Natural killer cell (primary cell): ENCODE results near the gene ZNF44. TPM values are rescaled to one million over a fixed set of nuclear protein-coding genes. Genes with fewer than 3 reads are reported as not detected.

ENCODE experiments used
- ATAC-seq, 3 donors: fragments of 150-1000 bp in 2 of 3; fragments of 200-7000 bp in 1 of 3; cut with Tn5 transposase; 1 replicate in 1 of 3; 2 replicates in 2 of 3; pipeline ENCODE4 v1.10.0; 2021; ENCODE audit warnings: mild to moderate bottlenecking in 2 of 3, moderate library complexity in 2 of 3
- DNase-seq, 2 donors: peaks; one replicate each; pipeline versions ENCODE4 v3.0.0 to v3.0.0-alpha.2; 2013 to 2021; ENCODE audit warnings: mixed read lengths in 1 of 2
- H3K27ac ChIP-seq: one replicate; pipeline ENCODE4 v1.5.1; 2013; ENCODE audit warnings: mild to moderate bottlenecking, low read length
- H3K27me3 ChIP-seq: one replicate; pipeline ENCODE4 v1.6.1; 2013; ENCODE audit warnings: low read length; ENCODE audit not compliant: control insufficient read depth, insufficient read depth
- H3K36me3 ChIP-seq: one replicate; pipeline ENCODE4 v1.6.1; 2013; ENCODE audit warnings: low read length; ENCODE audit not compliant: control insufficient read depth, insufficient read depth
- H3K4me1 ChIP-seq: one replicate; pipeline ENCODE4 v1.6.1; 2013; ENCODE audit warnings: low read length; ENCODE audit not compliant: control insufficient read depth, insufficient read depth
- H3K4me3 ChIP-seq: one replicate; pipeline ENCODE4 v1.5.1; 2013; ENCODE audit warnings: low read length
- H3K9me3 ChIP-seq: one replicate; pipeline ENCODE4 v1.6.1; 2013; ENCODE audit warnings: low read length; ENCODE audit not compliant: control insufficient read depth, insufficient read depth
- H3K27ac Mint-ChIP-seq, 2 donors: one replicate each; pipeline ENCODE4 v1.8.0; 2022; ENCODE audit warnings: mild to moderate bottlenecking in 2 of 2, mixed read lengths in 2 of 2, moderate library complexity in 1 of 2
- H3K27me3 Mint-ChIP-seq, 2 donors: one replicate each; pipeline ENCODE4 v1.8.0; 2022; ENCODE audit warnings: low read depth in 2 of 2, mixed read lengths in 2 of 2
- H3K36me3 Mint-ChIP-seq: one replicate; pipeline ENCODE4 v1.8.0; 2022; ENCODE audit warnings: mixed read lengths
- H3K4me1 Mint-ChIP-seq, 2 donors: one replicate each; pipeline ENCODE4 v1.8.0; 2022; ENCODE audit warnings: mixed read lengths in 2 of 2
- H3K4me3 Mint-ChIP-seq: one replicate; pipeline ENCODE4 v1.8.0; 2022; ENCODE audit warnings: mild to moderate bottlenecking, moderate library complexity, mixed read lengths
- H3K9me3 Mint-ChIP-seq, 2 donors: one replicate each; pipeline ENCODE4 v1.8.0; 2022; ENCODE audit warnings: mixed read lengths in 2 of 2
- CTCF ChIP-seq: fragments of 200-600 bp; IDR thresholded peaks from one replicate; pipeline ENCODE4 v1.8.0; 2022; ENCODE audit warnings: antibody characterized with exemption
- WGBS: methylation state at CpG from one replicate; pipeline ENCODE4 v1.1.7; 2013; ENCODE audit warnings: missing lambda C conversion rate; ENCODE audit not compliant: insufficient coverage; 5-methylcytosine and 5-hydroxymethylcytosine counted together
- intact Hi-C: fragments of 100-400 bp; cut with micrococcal nuclease; formaldehyde crosslinking; loops from one replicate; pipeline ENCODE4 v1.14.2; 2022
- total RNA-seq, 4 donors: library from RNA; stranded (reverse); fragments of 120-200 nt in 1 of 4; gene quantifications; one replicate each; pipeline versions ENCODE4 v1.2.3 to v1.2.4, GENCODE V29; 2013 to 2022

Gene ZNF44
- total RNA-seq, 3 donors from 2014 or later (not counting 1 experiment from before 2014, with no cell fraction given) = 27.3 to 43.1 (median 40.0) TPM

- Histone ChIP-seq H3K4me3 (no peak overlapping the region), H3K9me3 (peaks cover 3% of the 10 kb centered on the region), H3K27ac (no peak overlapping the region), H3K4me1 (no peaks in the 10 kb centered on the region), H3K27me3 (no peaks in the 10 kb centered on the region), H3K36me3 (no peaks in the 10 kb centered on the region)
- DNase-seq (no peak), ATAC-seq (no peak)
- no peak for TF ChIP-seq CTCF
- Mint-ChIP-seq H3K27ac (no peak overlapping the region), H3K36me3 (peaks cover 7% of the 10 kb centered on the region), H3K4me3 (no peak overlapping the region), H3K4me1 (peaks cover 8 to 10% of the 10 kb centered on the region in 2 donors), H3K9me3 (no peaks in the 10 kb centered on the region), H3K27me3 (no peaks in the 10 kb centered on the region)
- intact Hi-C loops = no loop called here
- 97% methylated on average over 37 of the region's 37 CpGs for WGBS
Observed at GRCh38 chr19:12237143-12237839, 57.4 kb downstream of the ZNF44 start.

GRCh38 chr19:12232961-12233360, 61.7 kb downstream of the ZNF44 start:
- DNase-seq (no peak), ATAC-seq (no peak)
- Mint-ChIP-seq H3K4me3 (no peak overlapping the region), H3K9me3 (no peaks in the 10 kb centered on the region), H3K27ac (no peak overlapping the region), H3K27me3 (no peaks in the 10 kb centered on the region), H3K4me1 (peaks cover 13 to 17% of the 10 kb centered on the region in 2 donors), H3K36me3 (peaks cover 24% of the 10 kb centered on the region)
- Histone ChIP-seq H3K9me3 (peaks cover 2% of the 10 kb centered on the region), H3K4me1 (no peaks in the 10 kb centered on the region), H3K36me3 (peaks cover 5% of the 10 kb centered on the region), H3K27me3 (no peaks in the 10 kb centered on the region), H3K27ac (no peak overlapping the region), H3K4me3 (no peak overlapping the region)
- intact Hi-C loops = no loop called here
- WGBS = 96% methylated on average over 3 of the region's 3 CpGs
- no peak for TF ChIP-seq CTCF

GRCh38 chr19:12230751-12231733, 63.6 kb downstream of the ZNF44 start:
- H3K36me3 Mint-ChIP-seq = peaks cover 24% of the 10 kb centered on the region
- no peak overlapping the region for H3K27ac ChIP-seq
- no peaks in the 10 kb centered on the region for H3K27me3 ChIP-seq
- no peak for TF ChIP-seq CTCF
- intact Hi-C loops = no loop called here
- H3K4me3 ChIP-seq = no peak overlapping the region
- no peak overlapping the region for H3K27ac Mint-ChIP-seq
- no peaks in the 10 kb centered on the region for H3K27me3 Mint-ChIP-seq
- H3K9me3 ChIP-seq = peaks cover 2% of the 10 kb centered on the region
- no peaks in the 10 kb centered on the region for H3K9me3 Mint-ChIP-seq
- no peak overlapping the region for H3K4me3 Mint-ChIP-seq
- DNase-seq (no peak), ATAC-seq (no peak)
- peaks cover 13 to 17% of the 10 kb centered on the region in 2 donors for H3K4me1 Mint-ChIP-seq
- H3K36me3 ChIP-seq = peaks cover 5% of the 10 kb centered on the region
- 86% methylated on average over 4 of the region's 6 CpGs for WGBS
- no peaks in the 10 kb centered on the region for H3K4me1 ChIP-seq
